GM18951 (cell line): ENCODE measurements around the gene PITHD1.
A peak's percentile ranks its signal among the peaks of the same experiment; 100 is the strongest.
"Not testable (repeated sequence)": the region's sequence is repeated elsewhere in the genome, so short reads cannot be mapped to it uniquely, and the experiment has no call there.

Experiments used
- POLR2A ChIP-seq: IDR thresholded peaks from 4 replicates; pipeline ENCODE4 v1.6.1; 2011; ENCODE audit warnings: mild to moderate bottlenecking; ENCODE audit not compliant: insufficient read length, insufficient read depth; ENCODE audit errors: extremely low read depth
- in situ Hi-C: fragments of 300-500 bp; cut with MboI; formaldehyde crosslinking; loops from one replicate; pipeline ENCODE4 v1.12.0; 2022; ENCODE audit warnings: low sequenced_read_pairs, mixed read lengths, inconsistent platforms; ENCODE audit not compliant: unreplicated experiment

PITHD1 gene

DNA sequence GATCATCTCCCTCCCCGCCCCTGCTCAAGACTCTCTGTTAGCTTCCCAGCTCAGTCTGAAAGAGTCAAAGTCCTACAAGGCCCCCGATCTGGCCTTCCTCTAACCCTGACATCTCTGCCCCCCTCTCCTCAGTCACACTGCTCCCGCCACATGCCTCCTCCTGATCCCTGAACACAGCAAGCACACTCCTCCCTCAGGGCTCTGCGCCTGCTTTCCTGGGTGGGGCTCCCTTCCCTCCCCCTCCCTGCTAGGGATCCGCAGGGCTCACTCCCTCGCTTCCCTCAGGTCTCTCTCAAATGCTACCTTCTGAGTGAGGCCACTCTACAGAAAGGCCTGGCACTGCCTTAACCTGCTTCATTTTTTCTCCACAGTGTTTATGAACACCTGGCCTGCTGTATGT is 28.1 kb downstream of the PITHD1 start:
- TF ChIP-seq POLR2A = no peak
- in situ Hi-C loops = loop anchor here (10.0 kb wide), 1 partner anchor 109 kb away; the partner anchor contains the start of gene CNR2

- in situ Hi-C loops = loop anchor here (10.0 kb wide), 1 partner anchor 107 kb away; the partner anchor contains the start of gene CNR2
- TF ChIP-seq POLR2A = no peak
Observed at GRCh38 chr1:23807453-23807852, 29.2 kb downstream of the PITHD1 start.

DNA sequence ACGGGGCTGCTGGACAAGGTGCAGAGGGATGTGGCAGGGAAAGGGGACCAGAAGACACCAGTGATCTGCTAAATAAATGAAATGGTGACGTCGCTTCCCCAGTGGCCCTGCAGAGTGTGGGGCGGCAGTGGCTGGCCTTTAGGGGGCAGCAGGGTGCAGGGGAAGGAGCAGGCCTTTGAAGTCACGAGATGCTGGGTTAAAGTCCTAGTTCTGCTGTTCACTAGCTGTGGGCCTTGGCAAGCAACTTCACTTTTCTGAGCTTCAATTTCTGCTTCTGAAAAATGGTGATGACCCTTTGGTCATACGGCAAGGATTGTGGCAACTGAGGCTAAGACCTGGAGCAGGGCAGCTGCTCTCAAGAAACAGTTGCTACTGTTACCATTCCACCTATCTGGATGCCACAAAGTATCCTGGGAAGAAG is 31.5 kb downstream of the PITHD1 start:
- TF ChIP-seq POLR2A = no peak
- in situ Hi-C loops = loop anchor here (10.0 kb wide), 2 partner anchors 55 to 105 kb away; partner anchors contain the start of genes CNR2 and FUCA1

- TF ChIP-seq POLR2A = no peak
- in situ Hi-C loops = loop anchor here (10.0 kb wide), 1 partner anchor 54 kb away; the partner anchor contains the start of gene FUCA1
Observed at GRCh38 chr1:23810818-23811540, 32.8 kb downstream of the PITHD1 start.

DNA sequence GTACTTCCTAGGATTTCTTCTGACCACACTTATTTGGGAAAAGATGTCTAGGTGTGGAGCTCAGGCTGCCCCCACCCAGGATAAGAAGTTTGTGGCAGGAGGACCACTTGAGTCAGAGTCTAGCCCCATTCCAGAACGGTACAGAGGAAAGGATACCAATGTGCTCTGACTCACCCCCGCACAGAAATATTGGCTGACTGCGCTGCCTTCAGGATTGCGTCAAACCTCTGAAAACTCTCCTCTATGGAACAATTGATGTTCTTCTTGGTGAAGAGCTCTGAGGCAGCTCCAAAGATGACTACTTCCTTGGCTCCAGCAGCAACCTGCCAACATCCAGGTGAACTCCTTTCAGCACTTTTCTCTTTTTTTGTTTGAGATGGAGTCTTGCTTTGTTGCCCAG is 35.8 kb downstream of the PITHD1 start:
- no peak for TF ChIP-seq POLR2A
- in situ Hi-C loops = loop anchor here (10.0 kb wide), 1 partner anchor 51 kb away; the partner anchor contains the start of gene FUCA1

DNA sequence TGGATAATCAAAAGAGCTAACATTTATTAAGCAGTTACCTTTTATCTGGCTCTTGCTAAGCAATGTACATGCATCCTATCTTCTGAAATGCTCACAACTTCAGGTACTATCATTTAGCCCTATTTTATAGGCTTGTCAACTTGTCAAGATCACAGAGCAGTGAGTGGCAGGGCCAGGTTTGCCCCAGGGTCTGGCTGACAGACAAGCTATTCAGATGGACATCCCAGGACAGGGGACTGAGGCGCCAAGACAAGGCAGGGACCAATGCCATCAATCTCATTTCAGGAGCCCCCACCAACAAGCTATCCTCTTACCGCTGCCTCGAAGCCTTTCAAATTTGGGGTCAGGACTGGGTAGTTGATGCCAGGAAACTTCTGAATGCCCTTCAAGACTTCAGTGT is 38.1 kb downstream of the PITHD1 start:
- no peak for TF ChIP-seq POLR2A

GRCh38 chr1:23816906-23817305 is 38.7 kb downstream of the PITHD1 start:
- in situ Hi-C loops = loop anchor here (10.0 kb wide), 1 partner anchor 48 kb away; the partner anchor contains the start of gene FUCA1
- no peak for TF ChIP-seq POLR2A

More for the DNA sequence above, 38.1 kb downstream of the PITHD1 start:
- in situ Hi-C loops = loop anchor here (10.0 kb wide), 1 partner anchor 48 kb away; the partner anchor contains the start of gene FUCA1

- in situ Hi-C loops = loop anchor here (10.0 kb wide), 1 partner anchor 47 kb away; the partner anchor contains the start of gene FUCA1
- TF ChIP-seq POLR2A = no peak
Observed at GRCh38 chr1:23817633-23818032, 39.4 kb downstream of the PITHD1 start.

- in situ Hi-C loops = no loop called here
- TF ChIP-seq POLR2A = no peak
Observed at GRCh38 chr1:23823767-23824166, 45.5 kb downstream of the PITHD1 start.

GRCh38 chr1:23824711-23825075 is 46.5 kb downstream of the PITHD1 start:
- TF ChIP-seq POLR2A = no peak
- in situ Hi-C loops = no loop called here

GRCh38 chr1:23825076-23825761 is 47.0 kb downstream of the PITHD1 start, which contains the start of gene HMGCL:
TSS of gene HMGCL (minus strand) at chr1:23825429. CDS start at chr1:23825415, 14 bp downstream.
- in situ Hi-C loops = no loop called here
- TF ChIP-seq POLR2A = peak; percentile 94

- TF ChIP-seq POLR2A = no peak
- in situ Hi-C loops = no loop called here
Observed at GRCh38 chr1:23825762-23826522, 47.7 kb downstream of the PITHD1 start.

GRCh38 chr1:23826590-23826989 is 48.4 kb downstream of the PITHD1 start:
- in situ Hi-C loops = not testable (repeated sequence)
